ENCODE measurements around the gene RIPOR2.

DNA sequence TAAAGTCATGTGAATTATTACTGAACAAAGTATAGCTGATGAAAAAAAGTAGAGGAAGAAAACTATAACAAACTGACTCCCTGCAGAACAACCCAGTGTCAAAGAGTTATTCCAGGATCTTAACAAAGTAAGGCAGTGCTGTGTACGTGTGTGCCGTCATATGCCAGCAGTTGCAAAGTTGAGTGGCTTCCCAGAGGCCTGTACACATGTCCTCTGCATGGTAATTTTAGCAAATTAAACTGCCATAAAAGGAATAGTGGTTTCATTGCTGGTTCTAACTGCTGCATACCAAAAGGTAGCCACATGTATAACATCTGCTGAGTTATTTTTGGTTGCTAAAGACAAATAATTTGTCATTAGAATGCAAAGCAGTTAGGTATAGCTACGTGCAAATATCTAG lies 44.8 kb downstream of the RIPOR2 start:
- TF ChIP-seq, protein P1, sequence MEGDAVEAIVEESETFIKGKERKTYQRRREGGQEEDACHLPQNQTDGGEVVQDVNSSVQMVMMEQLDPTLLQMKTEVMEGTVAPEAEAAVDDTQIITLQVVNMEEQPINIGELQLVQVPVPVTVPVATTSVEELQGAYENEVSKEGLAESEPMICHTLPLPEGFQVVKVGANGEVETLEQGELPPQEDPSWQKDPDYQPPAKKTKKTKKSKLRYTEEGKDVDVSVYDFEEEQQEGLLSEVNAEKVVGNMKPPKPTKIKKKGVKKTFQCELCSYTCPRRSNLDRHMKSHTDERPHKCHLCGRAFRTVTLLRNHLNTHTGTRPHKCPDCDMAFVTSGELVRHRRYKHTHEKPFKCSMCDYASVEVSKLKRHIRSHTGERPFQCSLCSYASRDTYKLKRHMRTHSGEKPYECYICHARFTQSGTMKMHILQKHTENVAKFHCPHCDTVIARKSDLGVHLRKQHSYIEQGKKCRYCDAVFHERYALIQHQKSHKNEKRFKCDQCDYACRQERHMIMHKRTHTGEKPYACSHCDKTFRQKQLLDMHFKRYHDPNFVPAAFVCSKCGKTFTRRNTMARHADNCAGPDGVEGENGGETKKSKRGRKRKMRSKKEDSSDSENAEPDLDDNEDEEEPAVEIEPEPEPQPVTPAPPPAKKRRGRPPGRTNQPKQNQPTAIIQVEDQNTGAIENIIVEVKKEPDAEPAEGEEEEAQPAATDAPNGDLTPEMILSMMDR (IDR thresholded peaks at IDR 0.05): no peak
- TF ChIP-seq ZFX (IDR thresholded peaks at IDR 0.05; ENCODE audit: borderline replicate concordance): no peak

Measured in 22Rv1 (cell line).